GM12891 (cell line): ENCODE measurements around the gene POC1A.

ENCODE experiments used
- POLR2A ChIP-seq: IDR thresholded peaks from 2 replicates; pipeline ENCODE4 v1.6.1; 2011; ENCODE audit warnings: low read depth, low read length, control low read depth
- POLR2AphosphoS5 ChIP-seq: IDR thresholded peaks from 2 replicates; pipeline ENCODE4 v1.6.1; 2011; ENCODE audit warnings: low read depth, low read length, control low read depth

- no peak for TF ChIP-seq POLR2A
- TF ChIP-seq POLR2AphosphoS5, result no peak
These were observed 99.3 kb downstream of the POC1A start for GRCh38 chr3:52054661-52055511.
